Measurements from ENCODE around the gene C16orf87. TPM values are rescaled to one million over a fixed set of nuclear protein-coding genes. Genes with fewer than 3 reads are reported as not detected.

Gene C16orf87
- total RNA-seq (2021) (7.8 and 8.6 TPM in 2 replicates), Bru-seq, nascent RNA (percentile 77 among the genes with signal in this experiment), BruChase-seq, experiment 1, labeled RNA remaining after a 2-hour chase (percentile 69 among the genes with signal in this experiment), BruChase-seq, experiment 2, labeled RNA remaining after a 6-hour chase (percentile 56 among the genes with signal in this experiment)
- long read RNA-seq, full-length matches to known transcripts, result 20 of 25 reads
- long read RNA-seq, partial matches to known transcripts, result 0 of 25 reads
- long read RNA-seq, other reads (novel, unspliced or antisense), result 5 of 25 reads

DNA sequence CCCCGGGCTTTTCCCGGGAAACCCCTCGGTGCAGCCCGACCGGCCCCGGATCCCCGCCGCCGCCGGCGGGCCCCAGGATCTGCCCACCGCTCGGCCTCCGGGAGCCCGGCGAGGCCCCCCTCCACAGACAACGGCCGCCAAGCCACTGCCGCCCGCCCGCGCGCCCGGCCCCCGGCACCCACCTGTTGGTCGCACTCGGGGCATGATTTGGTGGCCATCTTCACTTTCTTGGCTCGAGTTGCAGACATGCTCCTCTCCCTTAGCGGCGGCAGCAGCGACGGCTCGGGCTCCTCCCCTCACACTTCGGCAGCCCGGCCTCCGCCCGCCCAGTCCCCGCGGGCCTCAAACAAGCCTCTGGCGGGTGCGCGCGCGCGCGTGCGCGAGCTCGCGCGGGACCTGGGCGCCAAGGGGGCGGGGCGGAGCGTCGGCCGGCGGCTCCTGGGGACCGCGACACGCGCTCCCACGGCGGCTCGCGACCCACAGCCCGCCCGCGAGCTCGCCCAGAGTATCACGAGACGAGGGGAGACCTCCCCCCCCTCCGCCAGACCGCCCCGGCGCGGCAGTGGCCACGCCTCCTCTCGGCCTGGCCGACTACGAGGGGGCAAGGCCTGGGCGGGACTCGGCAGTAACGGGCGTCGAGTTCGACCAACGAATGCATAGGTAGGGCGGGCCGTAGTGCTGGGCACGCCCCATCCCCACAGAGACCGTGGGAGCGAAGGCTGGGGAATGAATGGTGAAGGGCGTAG, at the start of gene C16orf87:
C16orf87 (minus strand) TSS at position 279 of the 746 bp plus-strand sequence; CDS start at position 248, 31 bp downstream.
- H3K9me3 ChIP-seq (ENCODE audit: insufficient read depth, low read depth), result no peaks in the 10 kb centered on the region

DNA sequence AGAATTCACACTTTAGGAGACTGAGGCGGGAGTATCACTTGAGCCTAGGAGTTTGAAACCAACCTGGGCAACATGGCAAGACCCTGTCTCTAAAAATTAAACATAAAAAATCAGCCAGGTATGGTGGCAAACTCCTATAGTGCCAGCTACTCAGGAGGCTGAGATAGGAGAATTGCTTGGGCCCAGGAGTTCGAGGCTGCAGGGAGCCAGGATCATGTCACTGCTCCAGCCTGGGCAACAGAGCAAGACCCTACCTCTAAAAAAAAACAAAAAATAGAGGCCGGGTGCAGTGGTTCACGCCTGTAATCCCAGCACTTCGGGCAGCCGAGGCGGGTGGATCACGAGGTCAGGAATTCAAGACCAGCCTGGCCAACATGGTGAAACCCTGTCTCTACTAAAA, 44.3 kb upstream of the C16orf87 start:
- no peaks in the 10 kb centered on the region for H3K4me1 ChIP-seq (replicated peaks; ENCODE audit: insufficient read depth)
- no peak overlapping the region for H2AFZ ChIP-seq
- no peaks in the 10 kb centered on the region for H3F3A ChIP-seq (ENCODE audit: insufficient read depth, low read depth)
- intact Hi-C loops (cut with micrococcal nuclease; ENCODE audit: unreplicated experiment), result no loop called here
- ChIA-PET CTCF (no interaction called here), POLR2A (ENCODE audit: unreplicated experiment) (interaction anchor here (0.7 kb wide), 1 partner anchor 32 kb away, joined by 5 read pairs; no protein-coding TSS in a partner anchor)
- H3K4me3 ChIP-seq, result no peak overlapping the region
- no peaks in the 10 kb centered on the region for H3K79me2 ChIP-seq (ENCODE audit: low read depth)
- TF ChIP-seq EZH2 (IDR thresholded peaks at IDR 0.05; ENCODE audit: low read depth), result no peak
- TF ChIP-seq, protein P1, sequence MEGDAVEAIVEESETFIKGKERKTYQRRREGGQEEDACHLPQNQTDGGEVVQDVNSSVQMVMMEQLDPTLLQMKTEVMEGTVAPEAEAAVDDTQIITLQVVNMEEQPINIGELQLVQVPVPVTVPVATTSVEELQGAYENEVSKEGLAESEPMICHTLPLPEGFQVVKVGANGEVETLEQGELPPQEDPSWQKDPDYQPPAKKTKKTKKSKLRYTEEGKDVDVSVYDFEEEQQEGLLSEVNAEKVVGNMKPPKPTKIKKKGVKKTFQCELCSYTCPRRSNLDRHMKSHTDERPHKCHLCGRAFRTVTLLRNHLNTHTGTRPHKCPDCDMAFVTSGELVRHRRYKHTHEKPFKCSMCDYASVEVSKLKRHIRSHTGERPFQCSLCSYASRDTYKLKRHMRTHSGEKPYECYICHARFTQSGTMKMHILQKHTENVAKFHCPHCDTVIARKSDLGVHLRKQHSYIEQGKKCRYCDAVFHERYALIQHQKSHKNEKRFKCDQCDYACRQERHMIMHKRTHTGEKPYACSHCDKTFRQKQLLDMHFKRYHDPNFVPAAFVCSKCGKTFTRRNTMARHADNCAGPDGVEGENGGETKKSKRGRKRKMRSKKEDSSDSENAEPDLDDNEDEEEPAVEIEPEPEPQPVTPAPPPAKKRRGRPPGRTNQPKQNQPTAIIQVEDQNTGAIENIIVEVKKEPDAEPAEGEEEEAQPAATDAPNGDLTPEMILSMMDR (conservative IDR thresholded peaks at IDR 0.05), result no peak
- no TSS peak for BruUV-seq (replicated peaks)
- H4K20me1 ChIP-seq (ENCODE audit: insufficient read depth), result no peaks in the 10 kb centered on the region
- H3K27ac ChIP-seq, result no peak overlapping the region
- no peaks in the 10 kb centered on the region for H3K9me2 ChIP-seq (ENCODE audit: insufficient read depth)
- no peaks in the 10 kb centered on the region for H3K9me3 ChIP-seq (ENCODE audit: insufficient read depth, low read depth)
- H3K36me3 ChIP-seq (ENCODE audit: low read depth), result no peaks in the 10 kb centered on the region
- no peak overlapping the region for H3K4me2 ChIP-seq
- H3K27me3 ChIP-seq (ENCODE audit: insufficient read depth, low read depth), result no peaks in the 10 kb centered on the region
- no peak for DNase-seq

More for the DNA sequence above, at the start of gene C16orf87:
- Histone ChIP-seq H3F3A (ENCODE audit: insufficient read depth, low read depth) (0 out of 2 replicates have a peak, but pooled peaks cover 3% of the 10 kb centered on the region), H3K27ac (peak within 1 kb of the TSS; percentile 26), H3K27me3 (ENCODE audit: insufficient read depth, low read depth) (no peaks in the 10 kb centered on the region), H3K79me2 (ENCODE audit: low read depth) (peaks cover 44% of the 10 kb centered on the region), H4K20me1 (ENCODE audit: insufficient read depth) (no peaks in the 10 kb centered on the region), H3K36me3 (ENCODE audit: low read depth) (no peaks in the 10 kb centered on the region), H3K4me1 (replicated peaks; ENCODE audit: insufficient read depth) (peaks cover 17% of the 10 kb centered on the region; the same call in 1 of the 2 replicates), H3K4me2 (peak within 1 kb of the TSS; percentile 72), H2AFZ (peak within 1 kb of the TSS; percentile 95), H3K9me2 (ENCODE audit: insufficient read depth) (no peaks in the 10 kb centered on the region), H3K4me3 (peak within 1 kb of the TSS; percentile 60)
- intact Hi-C loops (cut with micrococcal nuclease; ENCODE audit: unreplicated experiment), result loop anchor here (1.0 kb wide), 1 partner anchor 142 kb away; the partner anchor contains the start of genes ORC6 and VPS35
- BruUV-seq (replicated peaks), result no TSS peak
- peak; percentile 79 to 91 for DNase-seq
- ChIA-PET CTCF (interaction anchor here (0.6 to 0.7 kb wide), 2 partner anchors 132 to 1793 kb away, joined by 3 to 20 read pairs; no protein-coding TSS in a partner anchor), POLR2A (ENCODE audit: unreplicated experiment) (interaction anchor here (0.6 kb wide), 1 partner anchor 53 kb away, joined by 3 read pairs; the partner anchor contains the start of gene GPT2)
- TF ChIP-seq EZH2 (IDR thresholded peaks at IDR 0.05; ENCODE audit: low read depth), result no peak
- TF ChIP-seq, protein P1 (conservative IDR thresholded peaks at IDR 0.05), result no peak

DNA sequence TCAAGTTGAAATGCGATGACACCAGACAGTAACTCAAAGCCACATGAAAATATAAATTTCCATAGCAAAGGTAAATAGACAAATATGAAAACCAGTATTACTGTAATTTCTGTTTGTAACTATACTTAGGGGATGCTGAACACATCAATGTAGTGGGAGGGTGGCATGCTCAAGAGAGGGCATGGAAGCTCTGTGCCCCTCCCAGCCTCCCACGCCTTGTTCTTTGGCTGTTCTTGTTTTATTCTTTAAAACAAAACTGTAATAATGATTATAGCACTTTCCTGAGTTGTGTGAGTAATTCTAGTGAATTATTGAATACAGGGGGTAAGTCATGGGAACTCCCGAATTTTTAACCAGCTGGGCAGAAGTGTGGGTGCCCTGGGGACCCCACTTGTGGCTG, 42.2 kb upstream of the C16orf87 start:
- Histone ChIP-seq H3K4me1 (replicated peaks; ENCODE audit: insufficient read depth) (no peaks in the 10 kb centered on the region), H3K9me3 (ENCODE audit: insufficient read depth, low read depth) (no peaks in the 10 kb centered on the region), H4K20me1 (ENCODE audit: insufficient read depth) (no peaks in the 10 kb centered on the region), H2AFZ (no peak overlapping the region), H3K27me3 (ENCODE audit: insufficient read depth, low read depth) (no peaks in the 10 kb centered on the region), H3K9me2 (ENCODE audit: insufficient read depth) (no peaks in the 10 kb centered on the region), H3K36me3 (ENCODE audit: low read depth) (no peaks in the 10 kb centered on the region), H3K27ac (no peak overlapping the region), H3K79me2 (ENCODE audit: low read depth) (no peaks in the 10 kb centered on the region), H3K4me2 (no peak overlapping the region), H3K4me3 (no peak overlapping the region), H3F3A (ENCODE audit: insufficient read depth, low read depth) (no peaks in the 10 kb centered on the region)
- ChIA-PET POLR2A (ENCODE audit: unreplicated experiment) (no interaction called here), CTCF (no interaction called here)
- no TSS peak for BruUV-seq (replicated peaks)
- intact Hi-C loops (cut with micrococcal nuclease; ENCODE audit: unreplicated experiment), result no loop called here
- TF ChIP-seq EZH2 (IDR thresholded peaks at IDR 0.05; ENCODE audit: low read depth), result no peak
- TF ChIP-seq, protein P1 (conservative IDR thresholded peaks at IDR 0.05), result no peak
- no peak for DNase-seq

Measured in PC-9 (cell line).